Bone marrow (tissue), 2 donors: Measurements from ENCODE around the gene MMP10.

ENCODE experiments used
- DNase-seq, 2 donors: peaks; one replicate each; lab custom pipeline; 2025; lab: John Stamatoyannopoulos, UW

The MMP10 gene

GRCh38 chr11:102729849-102730815, 50.3 kb downstream of the MMP10 start:
- DNase-seq: no peak

- no peak for DNase-seq
Observed at GRCh38 chr11:102727890-102728289, 52.5 kb downstream of the MMP10 start.

GRCh38 chr11:102724904-102725500, 55.4 kb downstream of the MMP10 start, which contains the start of gene MMP8:
TSS of gene MMP8 (minus strand) at chr11:102724954. CDS start at chr11:102724855, 99 bp downstream.
- DNase-seq: no peak

GRCh38 chr11:102722821-102723220, 57.6 kb downstream of the MMP10 start:
- no peak for DNase-seq
